Iris pigment epithelial cell (primary cell): ENCODE measurements around the gene SEZ6.
A peak's percentile ranks its signal among the peaks of the same experiment; 100 is the strongest.
"Not testable (repeated sequence)": the region's sequence is repeated elsewhere in the genome, so short reads cannot be mapped to it uniquely, and the experiment has no call there.

ENCODE experiments used
- DNase-seq: peaks from one replicate; pipeline ENCODE4 v3.0.0-alpha.2; 2011; ENCODE audit warnings: low read depth

Gene SEZ6

GRCh38 chr17:28934508-28934907 lies 71.3 kb downstream of the SEZ6 start:
- not testable (repeated sequence) for DNase-seq

- DNase-seq: no peak
These were observed 76.0 kb downstream of the SEZ6 start for GRCh38 chr17:28929787-28930186.

GRCh38 chr17:28928061-28928460 lies 77.8 kb downstream of the SEZ6 start:
- DNase-seq: peak; percentile 77

GRCh38 chr17:28926786-28927185 lies 79.0 kb downstream of the SEZ6 start:
- DNase-seq: peak; percentile 63

GRCh38 chr17:28926366-28926765 lies 79.5 kb downstream of the SEZ6 start:
- no peak for DNase-seq

- peak; percentile 97 for DNase-seq
These were observed 79.9 kb downstream of the SEZ6 start for GRCh38 chr17:28925912-28926365.

GRCh38 chr17:28920201-28920600 lies 85.6 kb downstream of the SEZ6 start:
- no peak for DNase-seq

- no peak for DNase-seq
These were observed 87.5 kb downstream of the SEZ6 start for GRCh38 chr17:28918295-28918694.

GRCh38 chr17:28917465-28917864 lies 88.4 kb downstream of the SEZ6 start:
- no peak for DNase-seq

- no peak for DNase-seq
These were observed 88.8 kb downstream of the SEZ6 start for GRCh38 chr17:28917029-28917428.

GRCh38 chr17:28916302-28916934 lies 89.4 kb downstream of the SEZ6 start:
- DNase-seq: peak; percentile 53

GRCh38 chr17:28912938-28913333 lies 92.9 kb downstream of the SEZ6 start:
- no peak for DNase-seq

GRCh38 chr17:28912281-28912937 lies 93.4 kb downstream of the SEZ6 start:
- DNase-seq: no peak

- no peak for DNase-seq
These were observed 94.3 kb downstream of the SEZ6 start for GRCh38 chr17:28911411-28912045.

GRCh38 chr17:28910534-28910933 lies 95.3 kb downstream of the SEZ6 start:
- DNase-seq: no peak

GRCh38 chr17:28908640-28909167 lies 97.1 kb downstream of the SEZ6 start:
- DNase-seq: peak; percentile 61

GRCh38 chr17:28907709-28908475 lies 97.9 kb downstream of the SEZ6 start:
- DNase-seq: no peak

GRCh38 chr17:28906706-28907438 lies 99.0 kb downstream of the SEZ6 start:
- DNase-seq: no peak

- DNase-seq: no peak
These were observed 99.6 kb downstream of the SEZ6 start for GRCh38 chr17:28906276-28906675.
